ENCODE measurements around the gene PNPLA4.

DNA sequence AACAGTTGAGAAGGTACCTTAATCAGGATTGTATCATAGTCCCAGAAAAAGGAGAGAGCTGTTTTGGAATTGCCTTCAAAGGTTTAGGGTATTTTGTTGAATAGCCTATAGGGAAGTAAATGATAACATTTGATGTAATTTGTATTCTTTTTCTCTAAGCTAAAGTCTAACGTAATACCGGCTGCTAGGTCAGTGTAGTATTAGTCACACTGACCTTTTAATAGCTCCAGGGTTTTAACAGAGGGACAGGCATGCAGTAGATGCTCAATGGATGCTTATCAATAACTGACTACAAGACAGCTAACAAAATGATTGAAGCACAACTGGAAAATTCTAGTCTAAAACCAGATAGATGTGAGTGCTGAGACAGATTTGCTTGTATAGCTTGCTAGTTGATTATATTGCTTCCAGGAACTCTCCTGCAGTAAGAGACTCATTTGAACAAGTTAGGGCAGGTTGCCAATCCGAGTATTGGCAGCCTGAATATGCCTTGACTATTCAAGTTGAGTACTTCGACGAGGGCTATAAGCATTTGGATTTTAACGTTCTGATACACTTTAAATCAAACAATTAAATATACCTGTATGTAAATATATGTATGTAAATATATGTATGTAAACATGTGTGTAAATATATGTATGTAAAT is 16.5 kb upstream of the PNPLA4 start:
- TF ChIP-seq, protein P1, sequence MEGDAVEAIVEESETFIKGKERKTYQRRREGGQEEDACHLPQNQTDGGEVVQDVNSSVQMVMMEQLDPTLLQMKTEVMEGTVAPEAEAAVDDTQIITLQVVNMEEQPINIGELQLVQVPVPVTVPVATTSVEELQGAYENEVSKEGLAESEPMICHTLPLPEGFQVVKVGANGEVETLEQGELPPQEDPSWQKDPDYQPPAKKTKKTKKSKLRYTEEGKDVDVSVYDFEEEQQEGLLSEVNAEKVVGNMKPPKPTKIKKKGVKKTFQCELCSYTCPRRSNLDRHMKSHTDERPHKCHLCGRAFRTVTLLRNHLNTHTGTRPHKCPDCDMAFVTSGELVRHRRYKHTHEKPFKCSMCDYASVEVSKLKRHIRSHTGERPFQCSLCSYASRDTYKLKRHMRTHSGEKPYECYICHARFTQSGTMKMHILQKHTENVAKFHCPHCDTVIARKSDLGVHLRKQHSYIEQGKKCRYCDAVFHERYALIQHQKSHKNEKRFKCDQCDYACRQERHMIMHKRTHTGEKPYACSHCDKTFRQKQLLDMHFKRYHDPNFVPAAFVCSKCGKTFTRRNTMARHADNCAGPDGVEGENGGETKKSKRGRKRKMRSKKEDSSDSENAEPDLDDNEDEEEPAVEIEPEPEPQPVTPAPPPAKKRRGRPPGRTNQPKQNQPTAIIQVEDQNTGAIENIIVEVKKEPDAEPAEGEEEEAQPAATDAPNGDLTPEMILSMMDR (IDR thresholded peaks at IDR 0.05): no peak
- TF ChIP-seq POLR2AphosphoS5 (IDR thresholded peaks at IDR 0.05) (no peak), POLR2A (IDR thresholded peaks at IDR 0.05) (no peak), EP300 (IDR thresholded peaks at IDR 0.05) (no peak)
